OCI-LY3 (cell line): ENCODE measurements around the gene RAPGEF2.

Experiments used
- CTCF ChIP-seq: fragments of 200-600, 300-600 bp; sonication (generic); IDR thresholded peaks from 2 replicates; pipeline ENCODE4 v1.5.1; 2014; ENCODE audit warnings: antibody characterized with exemption, low read length, low read depth
- EZH2phosphoT487 ChIP-seq: fragments of 200-600 bp; shearing (Covaris generic); IDR thresholded peaks from 2 replicates; pipeline ENCODE4 v1.6.1; 2018; ENCODE audit warnings: antibody characterized with exemption, mixed run types, low read depth

GRCh38 chr4:159341522-159341921 is 238.6 kb downstream of the RAPGEF2 start:
- no peak for TF ChIP-seq CTCF
- no peak for TF ChIP-seq EZH2phosphoT487
